NCI-H82 (cell line): ENCODE measurements around the gene AOPEP.
A peak's percentile ranks its signal among the peaks of the same experiment; 100 is the strongest.

Source experiments
- DNase-seq: peaks from one replicate; lab custom pipeline; 2025; lab: John Stamatoyannopoulos, UW

AOPEP gene

DNA sequence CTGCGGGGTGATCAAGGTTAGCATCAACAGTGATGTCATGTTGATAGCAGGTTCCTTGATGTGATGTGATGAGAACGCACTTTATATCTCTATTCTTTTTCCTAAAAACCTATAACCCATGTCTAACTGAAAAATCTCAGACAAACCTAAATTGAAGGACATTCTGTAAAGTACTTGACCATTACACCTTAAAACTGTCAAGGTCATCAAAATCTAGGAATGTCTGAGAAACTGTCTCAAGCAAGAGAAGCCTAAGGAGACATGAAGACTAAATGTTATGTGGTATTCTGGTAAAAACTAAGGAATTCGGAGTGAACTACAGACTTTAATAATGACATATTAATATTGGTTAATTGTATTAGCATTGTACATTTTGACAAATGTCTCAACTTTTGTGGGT is 170.0 kb downstream of the AOPEP start:
- no peak for DNase-seq

- no peak for DNase-seq
These were observed 173.1 kb downstream of the AOPEP start for GRCh38 chr9:94899464-94900221.

- no peak for DNase-seq
These were observed 173.9 kb downstream of the AOPEP start for GRCh38 chr9:94900222-94901018.

DNA sequence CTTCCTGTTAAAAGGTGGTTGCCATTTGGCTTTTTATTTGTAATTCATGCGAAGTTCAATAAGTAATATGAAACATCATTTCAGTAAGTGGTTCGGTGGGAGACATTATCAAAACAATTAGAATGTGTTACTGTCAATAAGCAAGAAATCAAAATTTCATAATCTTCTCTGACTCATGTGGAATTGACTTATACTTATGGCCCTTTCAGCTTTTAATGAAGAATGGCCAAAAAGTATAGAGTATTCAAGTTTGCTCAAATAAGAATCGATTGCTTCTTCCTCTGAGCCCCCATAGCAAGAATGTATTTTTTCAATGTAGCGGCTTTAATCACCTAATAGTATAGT is 174.5 kb downstream of the AOPEP start:
- no peak for DNase-seq

DNA sequence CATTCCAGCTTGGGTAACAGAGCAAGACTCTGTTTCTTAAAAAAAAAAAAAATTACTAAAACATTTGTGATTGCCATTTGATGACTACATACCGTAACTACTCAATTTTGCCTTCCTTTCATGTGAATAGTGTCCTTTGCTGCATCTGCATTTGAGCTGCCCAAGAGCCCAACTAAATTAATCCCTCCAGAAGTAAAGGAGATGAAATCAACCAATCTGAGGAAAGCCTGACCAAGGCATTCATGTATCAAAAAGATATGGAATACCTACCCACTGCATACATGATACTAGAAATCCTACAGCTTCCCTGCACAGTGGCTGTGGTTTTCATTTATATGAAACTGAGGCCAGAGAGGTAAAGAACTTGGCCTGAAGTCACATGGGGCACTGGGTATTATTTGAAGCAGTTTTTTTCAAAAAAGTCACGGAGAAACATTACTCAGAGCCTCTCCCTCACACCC is 177.5 kb downstream of the AOPEP start:
- no peak for DNase-seq

GRCh38 chr9:94904806-94905205 is 178.3 kb downstream of the AOPEP start:
- no peak for DNase-seq

GRCh38 chr9:94905606-94906005 is 179.1 kb downstream of the AOPEP start:
- DNase-seq = peak; percentile 41

GRCh38 chr9:94906181-94906580 is 179.7 kb downstream of the AOPEP start:
- no peak for DNase-seq

DNA sequence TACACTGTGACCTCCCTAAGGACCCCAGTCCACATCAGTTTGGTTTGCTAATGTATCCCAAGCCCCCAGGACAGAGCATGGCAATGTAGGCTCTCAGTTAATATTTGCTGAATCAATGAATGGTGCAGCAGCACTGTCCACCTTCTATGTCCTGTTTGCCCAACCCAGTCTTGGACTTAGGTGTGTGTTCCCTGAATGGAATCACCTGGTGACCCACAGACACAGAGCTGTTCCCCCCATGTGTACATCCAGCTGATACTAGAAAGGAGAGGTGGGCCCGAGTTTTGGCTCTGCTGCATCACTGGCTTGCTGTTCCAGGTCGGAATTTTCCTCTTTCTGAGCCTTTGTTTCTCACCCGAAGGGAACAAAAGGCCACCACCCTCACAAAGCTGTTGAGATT is 180.2 kb downstream of the AOPEP start:
- no peak for DNase-seq

DNA sequence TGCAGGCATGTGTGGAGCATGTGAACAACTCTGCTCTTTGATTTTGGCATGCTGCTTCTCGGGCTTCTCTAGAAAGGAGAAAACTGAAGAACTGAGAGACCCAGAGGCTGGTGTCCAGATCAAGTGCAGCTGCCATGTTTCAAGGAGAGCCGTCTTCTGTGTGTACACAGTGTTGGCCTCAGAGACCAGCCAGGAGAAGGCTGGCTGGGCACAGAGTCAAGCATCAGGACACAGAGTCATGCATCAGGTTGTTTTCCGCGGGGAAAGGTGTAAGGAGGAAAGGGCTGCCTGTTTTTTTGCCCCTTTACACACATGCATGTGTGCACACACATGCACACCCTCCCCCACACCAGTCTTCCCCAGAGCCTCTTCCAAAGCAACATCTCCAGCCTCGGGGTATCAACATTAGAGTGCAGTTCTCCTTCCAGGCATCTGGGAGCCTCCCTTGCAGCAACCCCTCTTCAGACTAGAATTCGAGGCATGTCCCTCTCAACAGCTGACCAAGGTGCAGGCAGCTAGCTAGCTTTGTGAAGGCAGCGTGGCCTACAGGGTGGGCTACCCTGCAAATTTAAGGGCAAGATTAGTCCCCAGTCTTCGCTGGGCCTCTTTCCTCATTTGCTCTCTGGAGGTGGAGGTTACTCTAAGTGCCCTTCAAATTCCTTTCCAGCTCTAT is 180.9 kb downstream of the AOPEP start:
- no peak for DNase-seq

- no peak for DNase-seq
These were observed 181.6 kb downstream of the AOPEP start for GRCh38 chr9:94908011-94908563.

- no peak for DNase-seq
These were observed 182.2 kb downstream of the AOPEP start for GRCh38 chr9:94908583-94909249.

GRCh38 chr9:94909250-94909894 is 182.9 kb downstream of the AOPEP start:
- no peak for DNase-seq

- DNase-seq = no peak
These were observed 183.6 kb downstream of the AOPEP start for GRCh38 chr9:94909965-94910730.

DNA sequence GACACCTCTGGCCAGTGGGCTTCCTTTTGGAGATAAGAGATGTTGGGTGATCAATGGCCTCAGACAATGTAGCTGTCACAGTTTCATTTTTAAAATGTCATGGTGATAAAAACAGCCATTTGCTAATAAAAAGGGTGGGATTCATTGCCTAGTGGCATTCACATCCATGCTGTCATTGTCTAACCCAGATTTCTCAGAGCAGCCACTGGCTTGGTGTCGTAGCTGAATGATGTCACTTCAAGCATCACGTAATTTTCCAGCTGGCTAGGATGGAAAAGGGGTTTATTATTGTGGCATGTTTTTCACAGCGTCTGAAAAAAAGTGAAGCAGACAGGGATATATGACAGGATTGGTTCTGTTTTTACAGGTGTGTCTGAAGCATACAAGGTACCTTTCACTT is 184.7 kb downstream of the AOPEP start:
- no peak for DNase-seq

GRCh38 chr9:94911986-94912635 is 185.6 kb downstream of the AOPEP start:
- DNase-seq = no peak

DNA sequence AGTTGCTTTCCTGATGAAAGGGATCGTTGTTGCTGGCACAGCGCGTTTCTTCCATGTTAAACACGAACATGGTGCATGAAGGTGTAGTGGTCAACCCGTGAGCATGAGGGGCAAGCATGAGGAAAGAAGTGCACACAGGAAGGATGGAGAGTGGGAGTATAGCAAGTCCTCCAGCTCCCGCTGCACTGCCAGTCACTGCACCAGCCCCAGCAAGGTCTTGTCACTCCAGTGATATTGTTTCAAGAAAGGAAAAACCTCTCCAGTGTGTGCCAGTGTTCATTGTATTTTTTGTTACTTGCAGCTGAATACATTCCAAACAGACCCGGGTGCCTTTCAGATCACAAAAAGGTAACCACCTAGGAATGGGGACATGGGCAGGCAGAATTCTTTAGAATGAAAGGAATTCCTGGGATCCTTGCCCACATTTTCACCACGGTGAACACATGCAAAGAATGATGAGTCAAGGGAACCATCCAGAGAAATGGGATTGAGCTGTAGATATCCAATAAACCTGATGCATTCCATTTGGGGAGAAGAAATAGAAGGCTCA is 186.3 kb downstream of the AOPEP start:
- DNase-seq = no peak

- DNase-seq = no peak
These were observed 187.1 kb downstream of the AOPEP start for GRCh38 chr9:94913550-94913949.

- no peak for DNase-seq
These were observed 189.3 kb downstream of the AOPEP start for GRCh38 chr9:94915476-94916450.
